Muscle of arm (tissue), 12 donors: Measurements from ENCODE around the gene HIRA. TPM values are rescaled to one million over a fixed set of nuclear protein-coding genes. Genes with fewer than 3 reads are reported as not detected.

ENCODE experiments used
- DNase-seq: peaks from one replicate; pipeline ENCODE4 v3.0.0-alpha.2; 2013
- polyA plus RNA-seq, 12 donors: library from polyadenylated mRNA; unstranded; fragments of 120-200 nt; gene quantifications; one replicate each; pipeline ENCODE4 v1.2.1, GENCODE V29; 2013; ENCODE audit not compliant: insufficient read length in 12 of 12

Gene HIRA
- polyA plus RNA-seq, 12 donors = 13.4 to 19.9 (median 16.6) TPM; not detected in 1

DNA sequence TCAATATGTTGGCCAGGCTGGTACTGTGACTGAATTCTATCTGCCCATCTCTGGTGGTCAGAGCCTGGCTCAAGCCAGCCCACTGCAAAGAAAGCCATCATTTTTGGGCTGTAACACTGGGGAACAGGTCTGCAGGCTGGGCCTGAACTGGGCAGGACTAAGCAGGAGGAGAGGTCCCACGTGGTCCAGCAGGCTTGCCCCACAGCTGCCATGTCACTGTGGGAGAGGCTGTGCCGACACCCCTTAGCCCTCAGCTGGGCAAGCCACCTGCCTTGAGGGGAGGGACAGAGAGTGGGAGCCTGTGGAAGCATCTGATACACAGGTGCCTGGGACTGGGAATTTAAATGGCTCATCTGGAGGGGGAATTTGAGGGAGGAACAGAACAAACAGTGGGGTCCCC is 73.3 kb downstream of the HIRA start:
- no peak for DNase-seq

DNA sequence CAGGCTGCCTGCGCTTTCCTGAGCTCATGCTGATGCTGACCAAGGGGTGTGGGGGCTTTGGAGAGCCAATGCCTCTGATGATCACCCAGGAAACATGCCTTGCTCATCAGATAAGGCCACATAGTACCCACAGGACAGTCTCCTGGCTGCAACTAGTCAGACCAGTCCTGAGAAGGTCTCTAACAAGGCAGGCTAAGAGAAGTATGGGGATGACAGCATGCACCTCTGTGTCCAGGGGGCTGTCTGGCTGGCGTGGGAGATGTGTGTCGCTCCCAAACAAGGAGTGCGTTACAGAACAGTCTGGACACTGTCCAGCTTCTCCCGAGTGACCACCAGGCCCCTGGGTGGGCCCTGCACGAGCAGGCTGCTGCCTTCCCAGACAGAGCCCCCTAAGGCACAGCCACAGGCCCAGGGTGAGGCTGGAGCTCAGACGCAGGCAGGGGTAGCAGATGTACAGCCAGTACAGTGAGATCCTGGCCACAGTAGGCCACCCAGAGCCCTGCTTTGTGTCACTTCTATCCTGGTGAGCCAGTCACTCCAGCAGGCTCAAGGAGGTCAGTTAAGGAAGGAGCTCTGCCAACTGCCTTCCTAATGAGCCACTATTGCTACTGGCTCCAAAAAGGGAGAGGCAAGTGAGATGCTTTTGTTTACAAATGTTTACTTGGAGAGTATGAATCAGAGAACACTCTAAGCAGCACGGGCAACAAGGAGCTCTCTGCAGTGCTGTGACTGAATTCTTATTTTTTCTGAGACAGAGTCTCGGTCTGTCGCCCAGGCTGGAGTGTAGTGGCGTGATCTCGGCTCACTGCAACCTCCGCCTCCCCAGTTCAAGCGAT is 74.0 kb downstream of the HIRA start:
- DNase-seq = no peak

DNA sequence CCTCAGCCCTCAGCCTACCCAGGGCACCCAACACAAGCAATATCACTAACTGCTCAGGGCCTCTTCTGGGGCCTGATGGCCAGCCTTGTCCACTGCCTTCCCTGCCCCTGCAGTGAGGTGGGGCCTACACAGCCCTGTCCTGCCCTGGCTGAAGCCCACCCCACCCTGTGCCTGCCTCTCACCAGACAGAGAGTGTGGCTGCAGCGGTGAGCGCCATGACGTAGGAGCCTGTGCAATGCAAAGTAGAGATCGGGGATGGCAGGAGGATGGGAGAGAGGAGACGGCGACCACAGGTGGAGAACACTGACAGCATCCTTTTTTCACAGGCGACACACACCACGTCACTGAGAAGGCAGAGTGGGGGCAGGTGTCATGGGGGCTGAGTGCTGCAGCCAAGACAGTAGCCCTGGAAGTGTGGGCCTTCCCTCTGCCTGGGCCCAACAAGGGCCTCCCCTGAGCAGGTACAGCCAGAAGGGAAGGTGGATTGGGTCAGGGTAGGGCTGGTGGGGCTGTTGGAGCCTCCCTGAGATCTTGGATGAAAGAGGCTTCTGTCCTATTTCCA is 74.7 kb downstream of the HIRA start:
- DNase-seq = no peak

DNA sequence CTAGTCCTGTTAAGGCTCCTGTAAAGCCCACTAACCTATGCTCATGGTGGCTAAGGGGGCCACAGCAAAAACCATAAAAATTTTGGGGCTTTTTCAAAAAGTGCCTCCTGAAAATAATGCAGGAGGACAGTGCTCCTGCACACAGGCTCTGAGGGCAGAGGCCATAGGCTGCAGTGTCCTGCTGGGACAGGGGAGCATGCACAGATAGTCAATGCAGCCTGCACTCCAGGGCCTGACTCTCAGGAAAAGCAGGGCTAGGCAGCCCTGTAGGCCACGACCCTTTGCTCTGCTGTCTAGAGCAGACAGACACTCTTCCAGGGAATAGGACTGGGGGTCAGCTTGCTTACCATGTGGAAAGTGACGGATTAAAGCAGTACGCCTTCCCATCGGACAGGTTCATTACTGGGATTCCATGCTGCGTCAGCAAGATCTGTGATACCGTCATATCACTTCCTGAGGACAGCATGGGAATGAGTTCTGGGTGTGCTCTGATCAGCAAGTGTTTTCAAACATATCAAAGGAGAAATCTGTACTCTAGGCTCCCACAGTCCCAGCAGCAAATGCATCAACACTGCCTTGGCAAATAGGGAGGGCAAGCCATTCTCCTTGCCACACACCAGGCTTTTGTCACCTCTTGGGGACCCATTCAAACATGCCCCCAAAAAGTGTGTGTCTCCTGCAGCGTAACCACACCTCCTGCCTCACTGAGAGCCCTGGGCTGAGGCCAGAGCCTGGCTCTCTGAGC is 75.9 kb downstream of the HIRA start:
- no peak for DNase-seq

DNA sequence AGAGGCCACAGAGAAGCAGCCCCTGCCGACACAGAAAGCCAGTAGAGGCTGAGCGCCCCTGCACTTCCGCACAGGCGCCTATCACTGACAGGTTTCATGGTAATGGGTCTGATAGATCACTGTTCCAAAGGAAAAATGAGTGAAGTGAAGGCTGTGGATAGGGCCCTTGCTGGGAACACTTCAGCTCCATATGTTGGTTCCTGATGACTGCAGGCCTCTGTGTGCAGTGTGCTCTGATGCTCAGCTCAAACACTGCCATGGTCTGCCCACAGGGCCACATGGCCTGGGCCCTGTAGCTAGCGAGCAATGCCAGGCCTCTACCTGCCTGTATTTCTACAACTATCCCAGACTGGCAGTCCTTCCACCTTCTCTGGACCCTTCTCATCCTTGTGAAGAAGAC is 77.3 kb downstream of the HIRA start:
- DNase-seq = no peak

DNA sequence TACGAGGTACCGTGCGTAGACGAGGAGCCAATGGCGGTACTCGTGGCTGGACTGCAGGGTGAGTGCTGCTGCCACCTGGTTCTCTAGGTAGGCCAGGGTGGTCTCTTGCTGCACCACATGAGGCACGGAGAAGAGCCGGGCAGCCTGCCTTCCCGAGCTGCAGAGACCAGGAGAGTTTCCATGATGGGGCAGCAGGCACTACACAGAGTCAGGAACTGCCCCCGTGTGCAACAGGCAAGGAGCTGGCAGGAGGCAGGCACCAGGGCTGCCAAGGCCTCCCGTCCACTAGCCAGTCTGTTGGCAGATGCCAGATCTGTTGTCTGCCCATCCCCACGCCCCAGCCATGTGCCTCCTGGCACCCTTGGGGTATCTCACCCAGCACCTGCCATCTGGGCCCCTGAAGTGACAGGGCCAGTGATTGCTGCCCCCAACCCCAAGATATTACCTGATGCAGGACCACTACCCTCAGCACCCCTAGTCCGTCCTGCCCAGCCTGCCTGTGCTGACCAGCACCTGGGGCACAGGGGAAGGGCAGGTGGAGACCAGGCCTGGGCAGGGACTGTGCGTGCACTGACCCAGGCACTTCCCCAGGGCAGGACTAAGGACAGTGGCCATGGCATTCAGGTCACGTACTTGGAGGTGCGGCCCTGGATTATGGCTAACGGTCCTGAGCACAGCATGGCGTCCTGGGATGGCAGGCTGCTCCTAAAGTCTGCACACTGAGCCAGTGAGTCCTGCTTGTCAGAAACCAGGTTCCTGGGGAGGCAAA is 78.0 kb downstream of the HIRA start:
- DNase-seq = no peak

DNA sequence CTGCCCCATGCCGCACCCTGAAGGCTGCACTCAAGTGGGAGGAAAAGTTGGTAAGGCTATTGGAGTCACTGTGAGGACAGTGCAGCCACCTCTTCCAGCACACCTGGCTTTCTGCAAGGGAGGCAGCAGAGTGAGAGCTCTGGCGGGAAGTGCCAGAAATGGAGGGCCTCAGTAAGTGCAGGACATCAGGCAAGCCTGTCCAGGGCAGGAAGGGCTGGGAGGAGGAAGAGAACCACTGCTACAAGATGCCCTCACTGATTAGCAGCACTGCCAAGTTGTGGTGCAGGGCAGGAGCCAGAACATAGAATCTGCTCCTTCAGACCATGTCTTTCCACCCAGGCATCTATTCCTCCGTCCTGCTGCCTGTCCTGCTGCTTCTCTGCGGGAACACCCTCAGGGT is 78.8 kb downstream of the HIRA start:
- DNase-seq = no peak

DNA sequence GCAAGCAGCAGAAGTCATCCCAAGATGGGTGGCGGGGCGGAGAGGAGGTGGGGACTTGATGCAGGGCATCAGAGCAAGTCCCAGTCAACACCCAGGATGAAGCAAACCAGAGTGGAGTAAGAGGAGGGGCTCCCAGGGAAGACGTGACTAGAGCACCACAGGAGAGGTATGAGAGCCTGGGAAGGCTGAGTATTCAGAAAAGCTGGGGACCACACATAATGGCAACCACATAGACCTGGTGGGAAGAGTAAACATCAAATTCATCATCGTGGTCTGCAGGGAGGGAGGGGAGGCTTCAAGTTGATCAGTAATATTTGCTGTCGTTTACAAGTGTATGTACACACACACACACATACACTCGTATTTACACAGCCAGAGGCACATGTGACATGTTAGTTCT is 79.3 kb downstream of the HIRA start:
- no peak for DNase-seq

DNA sequence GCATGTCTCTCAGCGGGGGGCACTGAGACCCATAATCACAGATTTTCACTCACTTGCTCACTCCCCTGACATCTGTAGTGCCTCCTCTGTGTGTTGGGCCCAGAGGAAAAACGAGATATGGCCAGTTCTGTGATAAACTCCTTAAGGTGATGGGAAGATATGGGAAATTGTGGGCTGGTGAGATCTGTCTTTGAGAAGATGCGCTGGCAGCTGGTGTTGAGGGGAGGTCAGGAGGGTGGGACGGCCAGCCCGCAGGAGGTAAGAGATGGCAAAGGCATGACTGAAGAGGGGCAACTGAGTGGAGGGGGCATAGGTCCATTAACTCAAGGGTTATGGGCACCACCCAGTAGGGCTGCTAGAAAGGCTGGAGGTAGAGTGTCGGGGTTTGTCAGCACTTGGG is 79.9 kb downstream of the HIRA start:
- no peak for DNase-seq

DNA sequence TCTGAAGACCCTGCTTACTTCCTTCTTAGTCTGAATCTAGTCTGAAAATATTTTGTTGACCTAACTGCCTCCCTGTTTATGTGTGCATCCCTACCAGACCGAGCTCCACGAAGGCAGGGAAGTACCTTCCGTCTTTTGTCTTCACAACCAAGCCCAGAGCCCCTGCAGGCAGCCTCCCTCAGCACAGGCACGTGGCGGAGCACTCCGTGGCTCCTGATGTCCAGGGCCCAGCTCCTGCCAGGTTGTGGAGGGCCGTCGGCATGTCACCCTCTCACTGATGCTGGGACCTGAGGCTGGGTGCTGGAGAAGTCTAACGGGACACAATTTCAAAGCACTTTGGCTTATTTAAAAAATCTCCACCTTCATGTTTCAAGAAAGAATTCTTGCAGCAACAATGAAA is 80.6 kb downstream of the HIRA start:
- no peak for DNase-seq

DNA sequence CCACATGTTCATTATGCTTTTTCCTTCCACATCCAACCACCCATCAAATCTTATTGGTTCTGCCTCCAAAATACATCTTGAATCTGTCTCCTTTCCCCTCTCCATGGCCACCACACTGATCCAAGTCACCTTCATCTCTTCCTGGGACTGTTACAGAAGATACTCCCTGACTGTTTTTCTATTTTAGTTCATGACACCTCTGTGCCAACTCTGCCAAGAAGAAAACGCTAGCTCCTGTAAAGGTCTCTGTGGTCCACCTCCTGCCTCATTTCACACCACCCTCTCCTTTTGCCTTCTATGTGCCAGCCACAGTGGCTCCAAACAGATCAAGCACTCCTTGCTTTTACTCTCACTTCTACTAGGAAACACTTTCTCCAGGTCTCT is 81.1 kb downstream of the HIRA start:
- DNase-seq = no peak

DNA sequence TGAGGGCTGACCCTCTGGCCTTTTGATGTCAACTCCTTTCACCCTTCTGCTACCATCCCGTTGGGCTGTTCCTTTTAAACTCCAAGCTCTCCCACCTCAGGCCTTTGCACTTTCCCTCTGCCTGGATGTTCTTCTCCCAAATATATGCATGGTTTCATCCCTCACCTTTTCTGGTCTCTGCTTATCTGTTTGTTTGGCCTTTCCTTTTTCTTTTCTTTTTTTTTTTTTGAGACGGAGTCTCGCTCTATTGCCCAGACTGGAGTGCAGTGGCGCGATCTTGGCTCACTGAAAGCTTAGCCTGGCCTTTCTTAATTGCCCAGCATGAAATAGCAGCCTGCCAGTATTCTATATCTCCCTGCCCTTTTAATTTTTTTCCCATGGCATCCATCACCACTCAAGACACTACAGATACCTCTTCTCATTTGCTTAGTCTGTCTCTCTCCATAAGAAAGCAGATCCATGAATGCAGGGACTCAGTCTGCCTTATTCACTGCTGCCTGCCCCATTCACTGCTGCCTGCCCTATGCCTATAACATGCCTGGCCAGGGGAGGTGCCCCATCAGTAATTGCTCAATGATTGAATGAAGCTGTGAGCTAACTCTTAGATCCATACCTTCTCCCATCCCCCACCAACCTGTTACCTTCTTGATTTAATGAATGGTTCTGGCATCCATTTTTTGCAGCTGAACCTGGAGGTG is 81.6 kb downstream of the HIRA start:
- DNase-seq = no peak

DNA sequence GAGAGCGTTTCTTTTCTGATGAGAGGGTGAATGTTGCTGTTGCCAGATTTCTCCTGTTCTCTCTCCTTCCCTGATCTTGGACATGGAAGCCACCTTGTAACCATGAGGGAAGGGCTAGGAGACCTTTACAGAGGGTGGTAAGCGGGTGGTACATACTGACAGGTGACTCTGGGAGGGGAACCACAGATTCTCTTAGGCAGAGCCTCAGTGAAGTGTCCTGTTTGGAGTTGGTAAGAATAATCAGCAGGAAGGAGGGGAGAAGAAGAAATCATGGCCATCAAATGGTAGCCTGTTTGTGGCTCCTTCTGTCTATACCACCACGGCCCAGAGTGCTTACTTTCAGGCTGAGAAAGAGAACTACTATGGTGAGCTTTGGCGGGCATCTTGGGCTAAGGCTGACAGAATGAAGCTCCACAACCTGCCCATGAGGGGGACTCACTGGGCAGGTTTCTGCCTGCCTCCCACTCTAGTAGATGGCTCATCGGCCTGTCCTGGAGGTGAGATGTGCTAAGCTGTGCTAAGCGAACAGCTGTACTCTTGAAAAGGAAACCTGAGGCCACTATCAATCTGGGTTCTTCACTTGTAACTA is 84.8 kb downstream of the HIRA start:
- no peak for DNase-seq

DNA sequence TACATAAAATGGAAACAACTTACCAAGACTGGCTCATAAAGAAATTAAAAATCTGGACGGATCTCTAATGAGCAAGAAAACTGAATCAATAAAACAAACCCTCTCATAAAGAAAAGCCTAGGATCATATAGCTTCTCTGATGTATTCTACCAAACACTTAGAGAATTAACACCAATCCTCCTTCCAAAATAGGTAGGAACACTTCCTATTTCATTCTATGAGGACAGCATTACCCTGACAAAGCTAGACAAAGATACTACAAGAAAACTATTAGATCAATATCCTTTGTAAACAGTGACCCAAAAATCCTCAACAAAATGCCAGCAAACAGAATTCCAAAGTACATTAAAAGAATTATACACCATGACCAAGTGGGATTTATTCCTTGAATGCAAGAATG is 87.1 kb downstream of the HIRA start:
- no peak for DNase-seq

DNA sequence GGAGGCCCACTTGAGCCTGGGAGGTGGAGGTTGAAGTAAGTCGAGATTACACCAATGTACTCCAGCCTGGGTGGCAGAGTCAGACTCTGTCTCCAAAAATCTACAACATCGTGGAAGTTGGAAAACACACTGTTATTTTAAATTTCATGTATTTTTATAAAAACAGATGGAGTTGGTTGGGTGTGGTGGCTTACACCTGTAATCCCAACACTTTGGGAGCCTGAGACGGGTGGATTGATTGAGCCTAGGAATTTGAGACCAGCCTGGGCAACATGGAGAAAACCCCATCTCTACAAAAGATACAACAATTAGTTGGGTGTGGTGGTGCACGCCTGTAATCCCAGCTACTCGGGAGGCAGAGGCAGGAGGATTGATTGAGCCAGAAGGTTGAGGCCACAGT is 88.1 kb downstream of the HIRA start:
- no peak for DNase-seq

DNA sequence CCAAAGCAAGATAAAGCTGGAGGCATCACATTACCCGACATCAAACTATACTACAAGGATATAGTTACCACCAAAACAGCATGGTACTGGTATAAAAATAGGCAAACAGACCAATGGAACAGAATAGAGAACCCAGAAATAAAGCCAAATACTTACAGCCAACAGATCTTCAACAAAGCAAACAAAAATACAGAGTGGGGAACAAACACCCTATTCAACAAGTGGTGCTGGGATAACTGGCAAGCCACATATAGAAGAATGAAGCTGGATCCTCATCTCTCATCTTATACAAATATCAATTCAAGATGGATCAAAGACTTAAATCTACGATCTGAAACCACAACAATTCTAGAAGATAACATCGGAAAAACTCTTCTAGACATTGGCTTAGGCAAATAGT is 90.0 kb downstream of the HIRA start:
- DNase-seq = no peak

DNA sequence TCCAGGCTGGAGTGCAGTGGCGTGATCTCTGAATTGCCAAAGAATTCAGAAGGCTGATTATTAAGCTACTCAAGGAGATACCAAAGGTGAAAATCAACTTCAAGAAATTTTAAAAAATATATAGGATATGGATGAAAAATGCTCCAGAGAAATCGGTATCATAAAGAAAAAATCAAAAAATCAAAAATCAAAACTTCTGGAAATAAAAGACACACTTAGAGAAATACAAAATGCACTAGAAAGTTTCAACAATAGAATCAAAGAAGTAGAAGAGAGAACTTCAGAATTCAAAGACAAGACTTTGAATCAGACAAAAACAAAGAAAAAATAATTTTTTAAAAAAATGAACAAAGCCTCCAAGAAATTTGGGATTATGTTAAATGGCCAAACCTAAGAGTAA is 94.4 kb downstream of the HIRA start:
- no peak for DNase-seq

DNA sequence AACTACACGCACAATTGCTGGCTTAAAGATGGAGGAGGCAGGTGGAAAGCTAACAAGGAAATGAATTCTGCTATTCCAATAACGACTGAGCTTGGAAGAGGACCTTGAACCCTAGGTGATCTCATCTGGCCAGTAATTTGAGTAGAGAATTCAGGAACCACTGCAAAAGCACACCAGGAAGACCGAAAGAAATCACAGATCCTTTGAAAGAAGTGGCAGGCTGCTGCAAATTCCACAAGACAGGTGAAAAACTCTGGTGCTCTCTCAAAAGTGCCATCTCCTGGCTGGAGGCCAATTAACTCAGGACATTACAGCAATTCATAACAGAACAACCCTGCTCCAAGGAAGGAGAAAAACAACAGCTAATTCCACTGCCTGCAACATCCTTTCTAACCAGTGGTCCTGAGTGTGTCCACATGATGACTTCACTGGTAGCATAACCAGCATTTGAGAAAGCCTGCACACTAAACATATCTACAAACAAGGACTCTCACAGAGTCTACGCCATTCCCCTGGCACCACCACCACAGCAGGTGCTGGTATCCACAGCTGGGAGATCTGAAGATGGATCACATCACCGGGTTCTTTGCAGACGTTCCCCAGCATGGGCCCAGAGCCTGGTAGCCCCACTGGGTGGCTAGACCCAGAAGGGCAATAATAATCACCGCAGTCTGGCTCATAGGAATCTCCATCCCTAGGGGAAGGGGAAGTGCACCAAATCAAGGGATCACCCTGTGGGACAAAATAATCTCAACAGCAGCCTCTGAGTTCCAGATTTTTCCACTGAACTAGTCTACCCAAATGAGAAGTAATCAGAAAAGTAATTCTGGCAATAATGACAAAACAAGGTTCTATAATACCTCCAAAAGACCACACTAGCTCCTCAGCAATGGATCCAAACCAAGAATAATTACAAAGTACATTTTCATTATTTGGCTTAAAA is 95.1 kb downstream of the HIRA start:
- DNase-seq = no peak

DNA sequence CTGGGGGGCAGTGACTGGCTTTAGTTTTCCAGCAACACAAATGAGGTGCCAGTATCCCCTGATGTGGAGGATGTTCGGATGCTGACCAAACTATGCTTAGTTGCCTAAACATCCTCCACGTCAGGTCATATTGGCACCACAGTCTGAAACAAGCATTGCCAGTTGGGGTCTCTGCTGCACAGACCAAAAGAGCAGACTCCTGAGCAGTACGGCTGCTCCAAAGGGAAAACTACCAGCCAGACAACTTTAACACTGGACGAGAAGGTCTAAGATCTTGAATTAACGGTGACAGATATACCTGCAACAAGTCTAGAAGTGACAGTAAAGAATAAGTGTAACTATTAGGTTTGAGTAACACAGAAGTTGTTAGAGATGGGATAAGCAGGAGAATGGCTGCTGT is 99.6 kb downstream of the HIRA start:
- no peak for DNase-seq

DNA sequence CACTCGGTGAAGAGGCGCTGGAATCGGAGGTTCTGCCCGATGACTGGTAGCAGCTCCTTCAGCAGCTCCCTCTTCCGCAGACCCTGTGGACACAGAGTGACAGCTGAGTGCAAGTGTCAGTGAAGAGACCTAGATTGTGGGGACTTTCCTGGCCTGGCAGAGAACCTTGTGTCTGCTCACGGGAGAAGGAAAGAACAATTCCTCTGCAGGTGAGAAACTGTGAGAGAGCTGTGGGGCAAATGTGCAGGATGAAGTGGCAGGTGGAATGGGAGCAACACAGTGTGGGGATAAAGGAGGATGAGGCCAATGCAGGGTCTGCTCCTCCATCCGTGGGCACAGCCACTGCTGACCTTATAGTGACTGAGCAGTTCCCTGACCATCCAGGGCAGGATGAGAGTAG is 100.1 kb downstream of the HIRA start:
- DNase-seq = no peak
